ENCODE results near the gene R3HDM4.
A peak's percentile ranks its signal among the peaks of the same experiment; 100 is the strongest.

Gene R3HDM4

DNA sequence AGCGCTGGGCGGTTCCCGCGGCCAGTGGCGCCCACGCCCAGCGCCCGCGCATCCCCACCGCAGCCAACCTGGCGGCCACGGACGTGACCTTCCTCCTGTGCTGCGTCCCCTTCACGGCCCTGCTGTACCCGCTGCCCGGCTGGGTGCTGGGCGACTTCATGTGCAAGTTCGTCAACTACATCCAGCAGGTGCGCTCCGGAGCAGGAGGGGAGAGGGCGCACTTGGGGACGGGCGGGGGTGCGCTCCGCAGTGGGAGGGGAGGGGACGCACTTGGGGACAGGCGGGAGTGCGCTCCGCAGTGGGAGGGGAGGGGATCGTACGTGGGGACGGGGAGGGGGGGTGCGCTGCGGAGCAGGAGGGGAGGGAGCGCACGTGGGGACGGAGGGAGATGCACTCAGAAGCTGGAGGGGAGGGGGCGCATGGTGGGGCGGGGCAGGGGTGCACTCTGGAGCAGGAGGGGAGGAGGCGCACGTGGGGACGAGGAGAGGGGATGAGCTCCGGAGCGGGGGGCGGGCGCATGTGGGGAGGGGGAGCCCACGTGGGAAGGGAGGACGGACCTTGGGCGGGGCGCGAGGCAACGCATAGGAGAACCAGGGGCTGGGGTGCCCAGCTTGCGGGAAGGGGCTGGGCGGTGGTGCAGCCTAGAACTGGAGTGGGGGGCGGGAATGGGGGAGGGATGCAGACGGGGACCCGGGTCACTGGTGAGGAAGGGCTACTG, 5.6 kb upstream of the R3HDM4 start:
- H3K4me3 ChIP-seq (ENCODE audit: low read depth, low read length) = no peak overlapping the region
- DNase-seq (ENCODE audit: low read depth) = no peak
- TF ChIP-seq, protein P1, sequence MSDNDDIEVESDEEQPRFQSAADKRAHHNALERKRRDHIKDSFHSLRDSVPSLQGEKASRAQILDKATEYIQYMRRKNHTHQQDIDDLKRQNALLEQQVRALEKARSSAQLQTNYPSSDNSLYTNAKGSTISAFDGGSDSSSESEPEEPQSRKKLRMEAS (IDR thresholded peaks at IDR 0.05; ENCODE audit: low read depth, low read length) = no peak
- TF ChIP-seq POLR2A (IDR thresholded peaks at IDR 0.05; ENCODE audit: extremely low read depth, insufficient read length) (no peak), MYC (IDR thresholded peaks at IDR 0.05; ENCODE audit: low read depth, low read length) (no peak)
- TF ChIP-seq, protein P2, sequence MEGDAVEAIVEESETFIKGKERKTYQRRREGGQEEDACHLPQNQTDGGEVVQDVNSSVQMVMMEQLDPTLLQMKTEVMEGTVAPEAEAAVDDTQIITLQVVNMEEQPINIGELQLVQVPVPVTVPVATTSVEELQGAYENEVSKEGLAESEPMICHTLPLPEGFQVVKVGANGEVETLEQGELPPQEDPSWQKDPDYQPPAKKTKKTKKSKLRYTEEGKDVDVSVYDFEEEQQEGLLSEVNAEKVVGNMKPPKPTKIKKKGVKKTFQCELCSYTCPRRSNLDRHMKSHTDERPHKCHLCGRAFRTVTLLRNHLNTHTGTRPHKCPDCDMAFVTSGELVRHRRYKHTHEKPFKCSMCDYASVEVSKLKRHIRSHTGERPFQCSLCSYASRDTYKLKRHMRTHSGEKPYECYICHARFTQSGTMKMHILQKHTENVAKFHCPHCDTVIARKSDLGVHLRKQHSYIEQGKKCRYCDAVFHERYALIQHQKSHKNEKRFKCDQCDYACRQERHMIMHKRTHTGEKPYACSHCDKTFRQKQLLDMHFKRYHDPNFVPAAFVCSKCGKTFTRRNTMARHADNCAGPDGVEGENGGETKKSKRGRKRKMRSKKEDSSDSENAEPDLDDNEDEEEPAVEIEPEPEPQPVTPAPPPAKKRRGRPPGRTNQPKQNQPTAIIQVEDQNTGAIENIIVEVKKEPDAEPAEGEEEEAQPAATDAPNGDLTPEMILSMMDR (IDR thresholded peaks at IDR 0.05; ENCODE audit: low read depth, low read length) = no peak

DNA sequence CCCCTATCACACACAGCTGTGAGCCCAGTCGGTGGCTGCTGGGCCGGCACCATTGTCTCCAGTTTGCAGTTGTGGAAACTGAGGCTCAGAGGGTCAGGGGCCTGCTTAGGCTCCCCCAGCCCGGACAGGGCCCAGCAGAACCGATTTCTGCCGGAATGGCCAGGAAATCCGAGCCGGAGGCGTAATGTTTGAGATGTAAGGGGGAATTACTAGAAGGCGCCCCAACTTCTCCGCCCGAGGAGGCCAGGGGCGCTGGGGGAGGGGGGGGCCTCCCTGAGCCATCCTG, 5.1 kb upstream of the R3HDM4 start:
- no peak for DNase-seq (ENCODE audit: low read depth)
- no peak overlapping the region for H3K4me3 ChIP-seq (ENCODE audit: low read depth, low read length)
- TF ChIP-seq, protein P1 (IDR thresholded peaks at IDR 0.05; ENCODE audit: low read depth, low read length) = no peak
- TF ChIP-seq POLR2A (IDR thresholded peaks at IDR 0.05; ENCODE audit: extremely low read depth, insufficient read length) (no peak), MYC (IDR thresholded peaks at IDR 0.05; ENCODE audit: low read depth, low read length) (no peak)
- TF ChIP-seq, protein P2 (IDR thresholded peaks at IDR 0.05; ENCODE audit: low read depth, low read length) = no peak

DNA sequence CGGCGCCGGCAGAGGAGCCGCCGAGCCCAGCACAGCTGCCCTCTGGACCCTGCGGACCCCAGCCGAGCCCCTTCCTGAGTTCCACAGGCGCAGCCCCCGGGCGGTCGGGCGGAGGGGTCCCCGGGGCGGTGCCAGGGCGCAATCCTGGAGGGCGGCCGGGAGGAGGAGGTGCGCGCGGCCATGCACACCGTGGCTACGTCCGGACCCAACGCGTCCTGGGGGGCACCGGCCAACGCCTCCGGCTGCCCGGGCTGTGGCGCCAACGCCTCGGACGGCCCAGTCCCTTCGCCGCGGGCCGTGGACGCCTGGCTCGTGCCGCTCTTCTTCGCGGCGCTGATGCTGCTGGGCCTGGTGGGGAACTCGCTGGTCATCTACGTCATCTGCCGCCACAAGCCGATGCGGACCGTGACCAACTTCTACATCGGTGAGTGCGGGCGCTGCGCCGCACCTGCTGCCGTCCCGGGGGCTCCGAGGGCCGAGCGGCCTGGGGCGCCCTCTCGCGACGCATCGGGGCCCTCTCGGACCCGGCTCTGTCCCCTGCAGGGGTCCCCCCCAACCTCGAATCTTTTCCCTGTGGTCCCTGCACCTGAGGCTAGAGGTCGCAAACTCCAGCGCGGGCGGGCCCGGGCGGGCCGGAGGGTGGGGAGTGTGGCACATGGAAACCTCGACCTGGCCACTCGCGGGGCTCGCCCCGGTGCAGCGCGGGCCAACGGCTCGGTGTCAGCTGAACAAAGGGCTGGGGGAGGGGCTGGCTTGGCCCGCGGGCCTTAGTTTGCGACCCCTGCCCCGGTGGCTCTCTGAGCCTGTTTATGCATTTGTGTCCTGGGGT, 4.5 kb upstream of the R3HDM4 start, which contains the start of gene KISS1R:
KISS1R (plus strand) TSS at position 11 of the 829 bp plus-strand sequence; CDS start at position 181, 170 bp downstream.
- no peak within 1 kb of the TSS for H3K4me3 ChIP-seq (ENCODE audit: low read depth, low read length)
- TF ChIP-seq, protein P2 (IDR thresholded peaks at IDR 0.05; ENCODE audit: low read depth, low read length) = no peak
- TF ChIP-seq MYC (IDR thresholded peaks at IDR 0.05; ENCODE audit: low read depth, low read length) = no peak
- TF ChIP-seq, protein P1 (IDR thresholded peaks at IDR 0.05; ENCODE audit: low read depth, low read length) = no peak
- no peak for TF ChIP-seq POLR2A (IDR thresholded peaks at IDR 0.05; ENCODE audit: extremely low read depth, insufficient read length)
- peak; percentile 56 for DNase-seq (ENCODE audit: low read depth)

DNA sequence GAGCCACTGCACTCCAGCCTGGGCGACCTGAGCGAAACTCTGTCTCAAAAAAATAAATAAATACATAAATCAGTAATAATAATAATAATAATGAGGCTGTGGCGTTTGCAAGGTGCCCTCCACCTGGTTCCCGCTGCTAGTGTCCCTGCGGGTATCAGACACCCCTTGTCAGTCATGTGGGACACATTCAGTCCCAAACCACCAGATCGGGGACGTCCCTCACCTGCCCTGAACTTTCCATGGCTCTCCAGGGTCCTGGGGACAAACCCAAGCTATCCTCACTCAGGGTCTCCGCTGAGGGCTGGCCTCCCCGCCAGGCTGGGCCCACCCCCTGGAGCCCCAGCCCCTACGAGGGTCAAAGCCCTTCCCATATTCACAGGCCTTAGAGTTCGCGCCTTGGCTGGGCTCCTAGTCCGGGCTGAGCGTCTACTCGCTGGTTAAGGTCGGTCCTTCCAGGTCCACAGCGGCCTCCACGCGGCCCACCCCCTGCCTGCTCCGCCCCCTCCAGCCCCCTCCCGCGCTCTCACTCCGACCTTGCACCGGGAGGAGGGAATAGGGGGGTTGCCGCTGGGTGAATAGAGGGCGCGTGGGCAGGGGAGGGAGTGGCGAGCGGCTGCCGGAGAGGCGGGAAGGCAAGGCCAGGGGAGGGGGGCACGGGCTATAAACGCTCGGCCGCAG, 3.8 kb upstream of the R3HDM4 start:
- TF ChIP-seq, protein P1 (IDR thresholded peaks at IDR 0.05; ENCODE audit: low read depth, low read length) = no peak
- no peak for TF ChIP-seq MYC (IDR thresholded peaks at IDR 0.05; ENCODE audit: low read depth, low read length)
- TF ChIP-seq, protein P2 (IDR thresholded peaks at IDR 0.05; ENCODE audit: low read depth, low read length) = no peak
- no peak for TF ChIP-seq POLR2A (IDR thresholded peaks at IDR 0.05; ENCODE audit: extremely low read depth, insufficient read length)
- no peak for DNase-seq (ENCODE audit: low read depth)
- no peak overlapping the region for H3K4me3 ChIP-seq (ENCODE audit: low read depth, low read length)

DNA sequence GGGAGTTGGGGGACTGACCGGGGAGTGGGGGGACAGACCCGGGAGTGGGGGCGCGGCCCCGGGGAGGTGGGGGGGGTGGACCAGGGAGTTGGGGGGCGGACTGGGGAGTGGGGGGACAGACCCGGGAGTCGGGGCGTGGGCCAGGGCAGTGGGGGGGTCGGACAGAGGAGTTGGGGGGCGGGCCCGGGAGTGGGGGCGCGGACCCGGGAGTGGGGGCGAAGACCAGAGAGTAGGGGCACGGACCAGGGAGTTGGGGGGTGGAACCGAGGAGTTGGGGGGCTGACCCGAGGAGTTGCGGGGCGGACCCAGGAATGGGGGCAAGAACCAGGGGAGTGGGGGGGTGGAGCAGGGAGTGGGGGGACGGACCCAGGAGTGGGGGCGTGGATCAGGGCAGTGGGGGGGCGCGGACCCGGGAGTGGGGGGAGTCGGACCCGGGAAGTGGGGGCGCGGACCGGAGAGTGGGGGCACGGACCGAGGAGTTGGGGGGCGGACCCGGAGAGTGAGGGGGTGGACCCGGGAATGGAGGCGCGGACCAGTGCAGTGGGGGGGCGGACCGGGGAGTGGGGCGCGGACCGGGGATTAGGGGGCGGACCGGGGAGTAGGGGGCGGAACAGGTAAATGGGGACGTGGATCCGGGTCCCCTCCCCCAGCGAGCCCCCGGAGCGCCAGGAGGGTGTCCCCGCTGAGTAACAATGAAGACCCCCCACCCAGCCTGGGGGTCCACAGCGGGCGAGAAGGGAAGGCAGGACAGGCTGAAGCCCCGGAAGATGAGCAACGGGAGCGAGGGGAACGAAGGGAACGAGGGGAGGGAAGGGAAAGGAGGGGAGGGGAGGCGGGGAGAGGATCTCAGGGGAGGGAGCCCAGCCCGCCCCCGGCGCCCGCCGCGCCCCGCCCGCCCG, 589 bp downstream of the R3HDM4 start:
- TF ChIP-seq MYC (IDR thresholded peaks at IDR 0.05; ENCODE audit: low read depth, low read length) = no peak
- TF ChIP-seq POLR2A (IDR thresholded peaks at IDR 0.05; ENCODE audit: extremely low read depth, insufficient read length) = no peak
- TF ChIP-seq, protein P1 (IDR thresholded peaks at IDR 0.05; ENCODE audit: low read depth, low read length) = no peak
- TF ChIP-seq, protein P2 (IDR thresholded peaks at IDR 0.05; ENCODE audit: low read depth, low read length) = no peak
- peak overlapping the region; percentile 53 for H3K4me3 ChIP-seq (ENCODE audit: low read depth, low read length)
- DNase-seq (ENCODE audit: low read depth) = no peak

All from NB4 (cell line).